ENCODE measurements around the gene NFE2L3.
"Not testable (repeated sequence)": the region's sequence is repeated elsewhere in the genome, so short reads cannot be mapped to it uniquely, and the experiment has no call there.

The NFE2L3 gene

DNA sequence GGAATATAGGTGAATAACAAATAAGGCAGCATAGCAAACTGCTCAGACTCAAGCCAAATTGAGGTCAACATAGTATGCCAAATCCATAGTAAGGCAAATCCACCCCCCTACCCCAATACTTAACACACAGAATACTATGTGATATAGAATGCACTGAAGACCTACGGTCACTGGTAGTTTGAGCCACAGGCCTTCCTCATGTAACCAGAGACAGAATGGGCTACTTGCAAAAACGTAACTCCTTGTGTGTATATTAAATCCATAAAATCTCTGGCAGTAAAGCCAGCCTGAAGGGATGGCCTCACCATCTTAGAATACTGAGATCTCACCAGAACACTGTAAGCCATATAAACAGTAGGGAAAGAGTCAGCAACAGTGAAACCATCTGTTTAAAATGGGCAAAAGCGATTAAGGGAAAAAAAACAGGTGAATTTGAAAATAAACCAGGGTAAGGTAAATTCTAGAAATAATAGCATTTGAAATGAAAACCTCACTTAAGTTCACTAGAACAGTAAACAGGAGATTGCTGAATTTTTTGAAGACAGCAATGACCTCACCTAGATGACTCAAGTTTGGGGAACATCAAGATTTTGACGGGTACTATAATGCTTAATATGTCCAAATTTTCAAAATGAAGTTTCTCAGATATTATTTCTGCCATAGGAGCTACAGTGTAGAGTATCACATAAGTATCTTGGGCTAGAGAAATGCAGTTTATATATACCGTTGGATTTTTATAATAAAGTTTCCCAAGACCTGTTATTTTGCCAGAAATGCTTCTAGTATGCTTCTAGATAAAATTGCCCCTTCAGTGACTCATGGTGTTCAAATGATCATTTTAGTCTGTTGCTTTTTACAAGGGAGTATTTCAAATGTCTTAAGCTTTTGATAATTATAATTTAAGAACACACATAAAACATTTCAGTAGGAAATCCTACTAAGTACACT, 34.6 kb downstream of the NFE2L3 start:
- DNase-seq (ENCODE audit: low read depth in 3 of 3): no peak

- DNase-seq (ENCODE audit: low read depth in 3 of 3): no peak
Measured at GRCh38 chr7:26187380-26188205, 35.6 kb downstream of the NFE2L3 start.

DNA sequence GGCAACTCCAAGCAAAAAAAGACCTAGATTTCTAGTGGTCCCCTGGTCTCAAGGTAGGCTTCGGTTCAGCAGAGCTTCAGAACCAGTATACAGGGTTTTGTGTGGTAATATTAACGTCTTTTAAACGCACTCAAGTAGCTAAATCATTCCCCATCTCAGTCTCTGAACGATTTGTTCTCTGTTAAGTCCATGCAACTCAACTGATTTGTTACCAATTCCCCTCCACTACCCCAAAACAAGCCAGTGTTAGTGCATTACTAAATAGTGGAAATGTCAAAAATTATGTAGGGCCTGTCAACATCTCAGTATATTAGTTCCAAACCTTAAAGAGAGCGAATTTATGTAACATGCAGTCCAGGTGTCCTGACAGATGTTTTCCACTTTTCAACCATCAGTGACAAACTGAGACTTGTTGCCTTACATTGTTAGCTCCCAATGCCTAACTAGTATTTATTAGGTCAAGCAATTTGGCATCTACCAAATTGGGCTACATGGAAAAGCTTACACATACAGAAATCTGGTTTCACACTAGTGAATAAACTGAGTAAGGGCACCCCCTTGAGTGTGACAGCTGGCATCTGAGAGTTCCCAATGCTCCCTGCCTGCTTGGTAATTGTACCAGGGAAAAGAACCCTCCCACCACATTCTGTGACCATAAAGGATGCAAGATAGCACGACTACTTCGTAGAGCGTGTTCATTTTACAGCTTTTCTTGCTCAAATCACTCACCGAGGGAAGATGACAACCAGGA, 36.4 kb downstream of the NFE2L3 start:
- no peak for DNase-seq (ENCODE audit: low read depth in 3 of 3)

GRCh38 chr7:26188957-26189541, 37.1 kb downstream of the NFE2L3 start:
- no peak for DNase-seq (ENCODE audit: low read depth in 3 of 3)

DNA sequence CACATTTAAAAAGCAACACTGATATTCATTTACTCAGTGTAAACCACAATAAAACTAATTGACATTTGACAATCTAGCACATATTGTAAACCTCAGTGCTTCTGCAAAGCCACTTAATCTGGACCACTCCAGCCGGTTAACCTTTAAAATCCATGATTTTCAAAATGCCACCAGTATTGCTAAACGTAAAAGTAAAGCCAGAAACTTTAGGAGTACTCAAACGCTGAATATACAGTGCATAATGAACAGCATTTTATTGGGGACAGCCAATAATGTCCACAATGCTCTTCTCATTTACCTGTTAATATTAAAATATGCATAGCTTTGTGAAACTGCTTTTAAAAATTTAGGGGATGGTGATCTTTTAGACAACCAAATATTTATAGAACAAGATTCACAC, 37.7 kb downstream of the NFE2L3 start:
- no peak for DNase-seq (ENCODE audit: low read depth in 3 of 3)

DNA sequence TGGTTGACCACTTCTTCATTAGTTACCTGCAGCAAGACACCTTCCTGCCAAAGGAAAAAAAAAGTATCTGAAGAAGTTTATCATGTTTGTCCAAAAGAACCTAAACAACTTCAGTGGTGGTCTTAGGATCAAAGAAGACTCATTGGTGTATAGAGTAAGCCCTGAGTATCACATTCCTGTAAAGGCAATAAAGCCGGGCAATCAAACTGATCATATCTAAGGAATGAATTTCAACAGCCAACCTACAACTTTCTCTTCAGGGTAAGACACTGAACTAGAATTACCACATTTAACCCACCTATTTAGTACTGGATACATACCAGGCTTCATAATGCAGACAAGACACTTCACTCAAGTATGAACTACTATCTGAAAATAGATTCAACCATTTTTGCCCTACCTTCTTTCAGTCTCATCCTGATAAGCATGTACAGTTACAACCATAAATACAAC, 38.4 kb downstream of the NFE2L3 start:
- DNase-seq (ENCODE audit: low read depth in 3 of 3): no peak

DNA sequence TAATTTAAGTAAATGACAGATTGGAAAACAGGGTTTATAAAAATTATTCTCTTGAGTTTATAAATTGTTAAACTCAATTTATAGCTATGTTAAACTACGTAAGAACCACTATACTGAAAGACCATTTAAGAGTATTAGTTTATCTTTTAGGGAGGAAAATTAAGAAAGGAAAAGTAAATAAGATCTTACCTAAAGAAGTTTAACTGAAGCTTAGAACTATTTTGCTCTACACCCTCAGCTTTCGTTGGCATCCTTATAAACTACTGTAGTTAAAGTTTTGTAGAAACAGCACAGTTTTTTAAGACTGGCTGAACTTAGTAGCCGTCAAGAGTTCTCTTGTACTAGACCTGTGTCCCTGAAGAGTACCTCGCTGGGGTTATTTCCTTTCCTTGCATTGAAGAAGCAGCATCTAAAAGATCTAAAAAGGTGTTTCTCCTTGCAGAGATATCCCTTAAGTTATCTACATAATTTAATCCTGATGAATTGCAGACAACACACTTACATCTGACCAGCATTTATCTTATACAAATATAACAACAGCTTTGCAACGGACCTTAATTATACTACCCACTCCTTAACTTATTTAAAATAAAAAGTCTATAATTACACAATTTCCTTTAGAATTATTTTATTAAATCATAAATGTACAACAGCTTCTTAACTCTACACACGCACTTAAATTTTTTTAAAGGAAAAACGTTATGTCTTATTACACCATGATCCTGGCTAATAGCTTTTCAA, 39.4 kb downstream of the NFE2L3 start:
- DNase-seq (ENCODE audit: low read depth in 3 of 3): no peak

DNA sequence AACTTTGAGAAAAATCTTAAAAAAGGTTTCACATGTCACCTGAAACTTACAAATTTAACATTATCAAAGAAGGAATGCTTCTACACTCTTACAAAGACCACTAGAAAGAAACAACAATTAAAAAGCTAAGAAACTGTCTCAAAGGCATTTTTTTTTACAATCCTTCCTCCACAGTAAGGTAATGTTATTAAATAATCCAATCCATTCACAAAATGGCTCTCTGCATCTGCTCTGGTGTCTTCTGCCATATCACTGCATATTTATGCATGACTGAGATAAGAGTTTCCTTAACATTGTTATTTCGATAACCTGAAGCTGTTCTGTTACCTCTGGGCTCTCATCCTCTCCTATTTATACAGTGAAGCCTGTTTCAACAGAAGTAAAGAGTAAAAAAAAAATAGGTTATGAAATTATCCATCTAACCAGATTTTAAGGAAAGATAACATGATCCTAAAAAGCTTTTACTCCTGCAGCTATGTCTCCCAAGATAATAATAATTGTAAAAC, 40.0 kb downstream of the NFE2L3 start:
- DNase-seq (ENCODE audit: low read depth in 3 of 3): no peak

DNA sequence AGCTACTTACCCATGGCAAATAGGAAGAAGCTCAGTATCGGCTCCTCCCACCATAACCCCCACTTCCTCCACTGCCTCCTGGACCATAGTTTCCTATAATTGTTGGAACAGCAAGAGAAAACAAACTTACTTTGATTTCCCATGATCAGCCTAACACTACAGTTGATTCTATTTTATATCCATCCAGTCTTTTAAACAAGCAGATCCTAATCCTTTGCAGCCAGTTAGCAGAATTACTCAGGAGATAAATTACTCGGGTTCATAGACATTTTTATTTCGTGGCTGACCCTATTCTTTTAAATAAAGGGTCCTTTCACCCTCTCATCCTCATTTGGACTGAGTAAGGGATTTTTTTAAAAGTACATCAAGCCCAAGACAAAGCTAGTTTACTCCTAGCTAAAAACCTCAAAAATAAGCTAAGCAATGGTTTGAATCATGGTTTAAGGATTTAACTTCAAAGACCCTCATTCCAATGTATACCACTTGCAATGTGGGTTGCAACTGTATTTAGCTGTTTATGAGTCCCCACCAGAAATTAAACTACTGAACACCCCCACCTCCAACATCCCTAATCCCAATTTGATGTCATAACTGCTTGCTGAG, 40.6 kb downstream of the NFE2L3 start:
- no peak for DNase-seq (ENCODE audit: low read depth in 3 of 3)

DNA sequence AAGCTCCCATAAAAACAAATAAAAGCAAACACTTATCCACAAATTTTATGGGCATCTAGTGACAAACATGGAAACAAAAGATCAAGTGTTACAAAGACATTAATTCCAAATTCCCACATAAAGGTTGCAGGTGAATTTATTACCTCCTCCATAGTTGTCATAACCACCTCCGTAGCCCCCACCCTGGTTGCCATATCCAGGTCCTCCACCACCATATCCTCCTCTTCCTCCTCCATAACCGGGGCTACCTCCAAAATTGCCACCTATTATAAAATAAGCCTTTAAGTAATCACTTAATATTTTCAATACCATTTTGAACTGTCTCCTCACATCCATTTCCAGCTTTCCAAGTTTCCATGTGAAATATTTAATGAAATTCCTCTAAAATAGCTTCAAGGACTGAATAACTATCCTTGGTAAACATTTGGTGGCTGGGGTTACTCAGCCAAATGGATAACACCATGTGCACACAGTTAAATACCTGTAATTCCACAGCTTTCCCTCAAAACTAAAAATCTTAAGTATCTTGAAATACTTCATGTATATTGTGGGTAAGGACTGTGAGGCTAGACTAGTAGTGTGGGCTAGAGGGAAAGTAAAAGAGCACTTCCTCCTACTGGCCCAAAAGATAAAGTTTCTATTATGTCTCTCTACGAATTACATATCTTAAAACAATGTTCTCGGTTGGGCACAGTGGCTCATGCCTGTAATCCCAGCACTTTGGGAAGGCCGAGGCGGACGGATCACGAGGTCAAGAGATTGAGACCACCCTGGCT, 41.6 kb downstream of the NFE2L3 start:
- no peak for DNase-seq (ENCODE audit: low read depth in 3 of 3)

DNA sequence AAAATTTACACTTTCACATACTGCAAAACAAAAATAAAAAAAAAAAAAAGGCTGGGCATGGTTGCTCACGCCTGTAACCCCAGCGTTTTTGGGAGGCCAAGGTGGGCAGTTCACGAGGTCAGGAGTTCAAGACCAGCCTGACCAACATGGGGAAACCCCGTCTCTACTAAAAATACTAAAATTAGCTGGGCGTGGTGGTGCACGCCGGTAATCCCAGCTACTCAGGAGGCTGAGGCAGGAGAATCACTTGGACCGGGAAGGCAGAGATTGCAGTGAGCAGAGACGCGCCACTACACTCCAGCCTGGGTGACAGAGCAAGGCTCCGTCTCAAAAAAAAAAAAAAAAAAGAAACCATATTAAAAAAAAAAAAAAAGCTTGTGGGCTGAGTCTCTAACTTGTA, 42.8 kb downstream of the NFE2L3 start:
- not testable (repeated sequence) for DNase-seq (ENCODE audit: low read depth in 3 of 3)

GRCh38 chr7:26195182-26195581, 43.2 kb downstream of the NFE2L3 start:
- DNase-seq (ENCODE audit: low read depth in 3 of 3): no peak

- DNase-seq (ENCODE audit: low read depth in 3 of 3): no peak
Measured at GRCh38 chr7:26195867-26196657, 44.1 kb downstream of the NFE2L3 start.

- DNase-seq (ENCODE audit: low read depth in 3 of 3): no peak
Measured at GRCh38 chr7:26197153-26198115, 45.4 kb downstream of the NFE2L3 start.

DNA sequence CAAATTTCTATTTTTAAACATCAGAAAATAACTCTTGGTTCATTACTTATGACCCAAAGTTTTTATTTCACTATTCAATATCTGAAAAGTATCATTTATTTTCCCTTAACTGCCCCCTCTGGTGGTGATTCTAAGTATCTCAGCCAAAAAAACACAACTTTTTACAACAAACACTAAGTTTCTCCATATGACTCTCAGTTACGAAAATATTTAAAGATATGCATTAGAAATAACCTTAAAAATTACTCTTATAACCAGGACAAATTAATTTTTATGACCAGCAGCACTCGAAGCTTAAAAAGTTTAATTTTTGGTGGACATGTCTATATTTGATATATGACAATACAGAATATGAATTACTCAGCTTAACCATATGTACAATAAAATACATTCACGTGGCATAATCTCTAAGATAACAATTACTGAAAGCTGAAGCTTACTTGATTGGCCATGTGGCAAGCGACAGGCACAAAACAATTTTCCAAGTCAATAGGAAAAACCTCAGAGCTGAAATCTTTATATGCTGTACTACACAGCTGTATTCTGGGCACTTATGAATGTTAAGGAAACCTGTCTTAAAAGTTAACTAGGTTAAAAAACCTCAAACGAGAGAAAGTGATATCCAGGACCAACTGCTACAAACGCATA, 46.3 kb downstream of the NFE2L3 start:
- no peak for DNase-seq (ENCODE audit: low read depth in 3 of 3)

DNA sequence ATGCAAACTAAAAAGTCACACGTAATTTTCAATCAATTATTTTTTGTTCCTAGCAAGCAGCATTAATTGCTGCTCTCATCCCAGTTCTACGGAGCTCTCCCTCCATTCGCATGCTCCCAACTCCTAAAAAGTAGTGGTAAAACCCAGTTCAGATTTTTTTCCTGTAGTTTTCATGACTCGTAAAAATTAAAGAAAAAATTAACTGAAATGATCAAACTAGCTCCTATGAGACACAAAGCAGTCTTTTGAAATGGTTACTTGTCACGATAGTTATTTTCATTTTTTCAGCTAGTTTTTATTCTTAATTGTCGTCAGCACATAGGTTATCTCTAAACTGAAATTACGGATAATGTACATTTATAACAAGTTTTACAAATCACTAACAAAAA, 46.8 kb downstream of the NFE2L3 start:
- DNase-seq (ENCODE audit: low read depth in 3 of 3): no peak
